ENCODE results near the gene ANKRD29.

DNA sequence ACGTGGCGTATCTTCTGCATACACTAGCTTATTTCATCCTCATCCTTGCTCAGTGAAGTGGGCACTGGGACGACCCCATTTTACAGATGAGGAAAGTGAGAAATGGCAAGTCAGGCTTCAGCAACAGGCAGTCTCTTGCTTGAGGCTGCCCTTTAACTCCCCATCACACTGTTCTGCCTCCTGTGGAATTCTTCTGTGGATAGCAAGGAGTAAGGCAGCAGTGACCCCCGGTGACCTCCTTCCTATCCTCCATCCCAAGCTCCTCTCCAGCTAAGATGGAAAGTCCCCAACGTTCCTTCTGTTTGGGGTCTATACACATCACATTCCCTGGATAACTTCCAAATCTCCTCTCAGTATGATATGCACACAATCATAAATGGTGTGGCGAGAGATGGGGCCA lies 10.5 kb downstream of the ANKRD29 start:
- no peak for TF ChIP-seq POLR2A (IDR thresholded peaks at IDR 0.05)
- TF ChIP-seq, protein P1, sequence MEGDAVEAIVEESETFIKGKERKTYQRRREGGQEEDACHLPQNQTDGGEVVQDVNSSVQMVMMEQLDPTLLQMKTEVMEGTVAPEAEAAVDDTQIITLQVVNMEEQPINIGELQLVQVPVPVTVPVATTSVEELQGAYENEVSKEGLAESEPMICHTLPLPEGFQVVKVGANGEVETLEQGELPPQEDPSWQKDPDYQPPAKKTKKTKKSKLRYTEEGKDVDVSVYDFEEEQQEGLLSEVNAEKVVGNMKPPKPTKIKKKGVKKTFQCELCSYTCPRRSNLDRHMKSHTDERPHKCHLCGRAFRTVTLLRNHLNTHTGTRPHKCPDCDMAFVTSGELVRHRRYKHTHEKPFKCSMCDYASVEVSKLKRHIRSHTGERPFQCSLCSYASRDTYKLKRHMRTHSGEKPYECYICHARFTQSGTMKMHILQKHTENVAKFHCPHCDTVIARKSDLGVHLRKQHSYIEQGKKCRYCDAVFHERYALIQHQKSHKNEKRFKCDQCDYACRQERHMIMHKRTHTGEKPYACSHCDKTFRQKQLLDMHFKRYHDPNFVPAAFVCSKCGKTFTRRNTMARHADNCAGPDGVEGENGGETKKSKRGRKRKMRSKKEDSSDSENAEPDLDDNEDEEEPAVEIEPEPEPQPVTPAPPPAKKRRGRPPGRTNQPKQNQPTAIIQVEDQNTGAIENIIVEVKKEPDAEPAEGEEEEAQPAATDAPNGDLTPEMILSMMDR (IDR thresholded peaks at IDR 0.05) = no peak
